ENCODE results near the gene ADGRF3. TPM values are rescaled to one million over a fixed set of nuclear protein-coding genes. Genes with fewer than 3 reads are reported as not detected.

ADGRF3 gene
- total and polyA plus RNA-seq, 9 of the 15 experiments (the other 6 are each of a cell fraction or from before 2014, with no cell fraction given) = 0.04 to 0.54 (median 0.16) TPM; not detected in 2

DNA sequence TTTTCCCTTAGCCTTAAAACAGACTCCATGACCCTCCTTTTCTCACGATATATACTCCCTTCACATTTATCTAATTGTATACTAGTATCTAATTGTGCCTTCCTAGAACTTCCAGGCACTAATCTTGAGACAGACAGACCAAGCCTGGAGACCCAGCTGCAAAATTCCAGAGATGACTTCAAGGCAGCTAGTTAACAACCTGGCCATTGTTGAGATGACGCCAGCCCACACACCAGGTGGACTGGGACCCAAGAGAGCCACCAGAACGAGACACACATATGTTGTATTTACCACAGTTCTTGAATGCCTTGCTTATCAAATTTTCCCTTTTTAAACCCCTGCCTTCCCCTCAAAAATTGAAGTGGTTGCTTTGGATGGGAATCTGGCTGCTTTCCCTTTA lies 49.5 kb downstream of the ADGRF3 start:
- Histone ChIP-seq H3K4me3 (no peak overlapping the region), H3K27ac (ENCODE audit: extremely low read depth, low read depth, low read length) (no peak overlapping the region), H3K4me2 (ENCODE audit: insufficient read depth, low read length) (no peak overlapping the region), H3K36me3 (ENCODE audit: control insufficient read depth, insufficient read depth, low read length) (no peaks in the 10 kb centered on the region), H3K27me3 (ENCODE audit: control insufficient read depth in 2 of 2, insufficient read depth in 2 of 2, low read length in 2 of 2) (peaks cover 0 to 10% of the 10 kb centered on the region in 2 experiments; a peak in 2 of 5 replicates), H3K79me2 (ENCODE audit: control insufficient read depth, insufficient read depth, low read length) (no peaks in the 10 kb centered on the region), H3K4me1 (replicated peaks in 1 of 2; ENCODE audit: control insufficient read depth in 2 of 2, insufficient read depth in 2 of 2, low read length in 2 of 2) (peaks cover 2 to 4% of the 10 kb centered on the region in 2 experiments; a peak in 2 of 5 replicates), H4K20me1 (replicated peaks; ENCODE audit: control insufficient read depth, insufficient read depth, low read length) (no peaks in the 10 kb centered on the region), H3K9me1 (ENCODE audit: control insufficient read depth, insufficient read depth, low read length) (no peaks in the 10 kb centered on the region), H3K9me3 (replicated peaks; ENCODE audit: control insufficient read depth, insufficient read depth, low read depth, low read length) (no peaks in the 10 kb centered on the region), H3K9ac (ENCODE audit: insufficient read depth in 1 of 2, low read depth in 2 of 2, low read length in 2 of 2) (no peak overlapping the region), H2AFZ (ENCODE audit: low read depth, low read length) (no peak overlapping the region)
- ATAC-seq = no peak
- ChIA-PET POLR2A (interaction anchor here (0.6 to 1.1 kb wide), 2 partner anchors 49 to 104 kb away, joined by 3 read pairs; partner anchors contain the start of gene SELENOI), CTCF (ENCODE audit: low intra/inter-chr PET ratio) (no interaction called here)
- no peak for TF ChIP-seq MECOM (CRISPR knock-in tag; IDR thresholded peaks at IDR 0.05)
- FAIRE-seq = no peak
- in situ Hi-C loops (cut with MboI) = no loop called here
- BruUV-seq (replicated peaks) = no TSS peak
- WGBS (ENCODE audit: insufficient coverage, low coverage, missing lambda C conversion rate) = 45% methylated on average over 3 of the region's 3 CpGs
- intact Hi-C loops (cut with micrococcal nuclease) = no loop called here
- DNase-seq (ENCODE audit: extremely low read depth in 1 of 4, low spot score in 3 of 4) = no peak

DNA sequence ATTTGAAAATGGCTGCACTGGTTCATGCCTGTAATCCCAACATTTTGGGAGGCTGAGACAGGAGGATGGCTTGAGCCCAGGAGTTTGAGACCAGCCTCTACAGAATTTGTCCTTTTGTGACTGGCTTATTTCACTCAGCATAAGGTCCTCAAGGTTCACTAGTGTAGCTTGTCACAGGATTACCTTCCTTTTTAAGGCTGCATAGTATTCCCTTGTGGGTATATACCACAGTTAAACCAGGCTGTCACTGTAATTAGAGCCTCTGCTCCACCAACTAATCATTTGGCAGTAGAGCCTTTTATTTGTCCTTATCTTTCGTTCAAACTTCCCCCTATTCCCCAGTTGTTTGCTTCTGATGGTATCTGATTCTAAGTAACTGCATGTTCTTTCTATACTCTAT lies 51.1 kb downstream of the ADGRF3 start:
- Histone ChIP-seq H3K4me3 (no peak overlapping the region), H3K4me1 (replicated peaks in 1 of 2; ENCODE audit: control insufficient read depth in 2 of 2, insufficient read depth in 2 of 2, low read length in 2 of 2) (peaks cover 2 to 6% of the 10 kb centered on the region in 2 experiments; a peak in 2 of 5 replicates), H3K9me3 (replicated peaks; ENCODE audit: control insufficient read depth, insufficient read depth, low read depth, low read length) (no peaks in the 10 kb centered on the region), H3K36me3 (ENCODE audit: control insufficient read depth, insufficient read depth, low read length) (no peaks in the 10 kb centered on the region), H3K9ac (ENCODE audit: insufficient read depth in 1 of 2, low read depth in 2 of 2, low read length in 2 of 2) (no peak overlapping the region), H3K4me2 (ENCODE audit: insufficient read depth, low read length) (no peak overlapping the region), H3K27me3 (ENCODE audit: control insufficient read depth in 2 of 2, insufficient read depth in 2 of 2, low read length in 2 of 2) (no peaks in the 10 kb centered on the region; a peak in 1 of 5 replicates), H2AFZ (ENCODE audit: low read depth, low read length) (no peak overlapping the region), H3K27ac (ENCODE audit: extremely low read depth, low read depth, low read length) (no peak overlapping the region), H3K79me2 (ENCODE audit: control insufficient read depth, insufficient read depth, low read length) (no peaks in the 10 kb centered on the region), H3K9me1 (ENCODE audit: control insufficient read depth, insufficient read depth, low read length) (no peaks in the 10 kb centered on the region), H4K20me1 (replicated peaks; ENCODE audit: control insufficient read depth, insufficient read depth, low read length) (no peaks in the 10 kb centered on the region)
- intact Hi-C loops (cut with micrococcal nuclease) = no loop called here
- ATAC-seq (no peak), DNase-seq (ENCODE audit: extremely low read depth in 1 of 4, low spot score in 3 of 4) (no peak), FAIRE-seq (no peak)
- ChIA-PET CTCF (ENCODE audit: low intra/inter-chr PET ratio) (no interaction called here), POLR2A (no interaction called here)
- BruUV-seq (replicated peaks) = no TSS peak
- 0% methylated on average over 1 of the region's 1 CpG for whole genome bisulfite sequencing (ENCODE audit: insufficient coverage, low coverage, missing lambda C conversion rate)
- in situ Hi-C loops (cut with MboI) = no loop called here
- TF ChIP-seq MTA2 (IDR thresholded peaks at IDR 0.05; ENCODE audit: low read depth) (no peak), BCOR (IDR thresholded peaks at IDR 0.05) (peak; percentile 24; the same call in 1 of the 2 replicates), RBM25 (IDR thresholded peaks at IDR 0.05; ENCODE audit: low read depth, low read length, severe bottlenecking) (peak; percentile 21), ZNF146 (CRISPR knock-in tag; IDR thresholded peaks at IDR 0.05; ENCODE audit: unreplicated experiment) (peak; percentile 93)
